GM19463 (cell line): Measurements from ENCODE around the gene HRG.
"Not testable (repeated sequence)": the region's sequence is repeated elsewhere in the genome, so short reads cannot be mapped to it uniquely, and the experiment has no call there.

Experiments used
- ATAC-seq: cut with Tn5 transposase; IDR thresholded peaks from one replicate; pipeline ENCODE4 v1.9.1; 2021; ENCODE audit warnings: mild to moderate bottlenecking, moderate library complexity; ENCODE audit not compliant: unreplicated experiment

Gene HRG

GRCh38 chr3:186678604-186679003, 12.8 kb downstream of the HRG start:
- no peak for ATAC-seq

GRCh38 chr3:186679151-186679550, 13.3 kb downstream of the HRG start:
- no peak for ATAC-seq

GRCh38 chr3:186680869-186681268, 15.1 kb downstream of the HRG start:
- no peak for ATAC-seq

GRCh38 chr3:186682812-186683211, 17.0 kb downstream of the HRG start:
- ATAC-seq: no peak

- ATAC-seq: no peak
These were observed 18.2 kb downstream of the HRG start for GRCh38 chr3:186683979-186684378.

GRCh38 chr3:186686475-186686874, 20.7 kb downstream of the HRG start:
- not testable (repeated sequence) for ATAC-seq

- ATAC-seq: no peak
These were observed 21.4 kb downstream of the HRG start for GRCh38 chr3:186687120-186687651.

- not testable (repeated sequence) for ATAC-seq
These were observed 24.5 kb downstream of the HRG start for GRCh38 chr3:186690304-186690703.

GRCh38 chr3:186691676-186692075, 25.9 kb downstream of the HRG start:
- ATAC-seq: no peak

- ATAC-seq: no peak
These were observed 28.0 kb downstream of the HRG start for GRCh38 chr3:186693843-186694242.

GRCh38 chr3:186694288-186695032, 28.6 kb downstream of the HRG start:
- ATAC-seq: no peak

GRCh38 chr3:186696522-186696921, 30.7 kb downstream of the HRG start:
- no peak for ATAC-seq

GRCh38 chr3:186697510-186697909, 31.7 kb downstream of the HRG start:
- no peak for ATAC-seq

- ATAC-seq: no peak
These were observed 34.5 kb downstream of the HRG start for GRCh38 chr3:186700267-186700666.

GRCh38 chr3:186702451-186702850, 36.6 kb downstream of the HRG start:
- not testable (repeated sequence) for ATAC-seq

GRCh38 chr3:186705882-186706780, 40.3 kb downstream of the HRG start:
- peak; percentile 100 for ATAC-seq

- ATAC-seq: no peak
These were observed 43.3 kb downstream of the HRG start for GRCh38 chr3:186708983-186709679.

- not testable (repeated sequence) for ATAC-seq
These were observed 44.9 kb downstream of the HRG start for GRCh38 chr3:186710694-186711093.

- no peak for ATAC-seq
These were observed 47.7 kb downstream of the HRG start for GRCh38 chr3:186713499-186713898.

GRCh38 chr3:186717039-186717457, 51.2 kb downstream of the HRG start, which contains the start of gene KNG1:
Gene KNG1 (plus strand): TSS chr3:186717359. CDS start chr3:186717543, 184 bp downstream.
- ATAC-seq: no peak
